Kidney (tissue), 14 donors: ENCODE results near the gene CEP120. TPM values are rescaled to one million over a fixed set of nuclear protein-coding genes. Genes with fewer than 3 reads are reported as not detected.

ENCODE experiments used
- DNase-seq, 5 donors: peaks; one replicate each; pipeline ENCODE4 v3.0.0-alpha.2; 2013 to 2020
- FAIRE-seq: peaks from 2 replicates; lab custom pipeline; 2012; peaks lifted over from hg19 to GRCh38; lab: Jason Lieb, UNC
- H3K27ac ChIP-seq, 2 donors: one replicate each; pipeline ENCODE4 v1.7.0; 2013; ENCODE audit warnings: low read depth in 2 of 2, low read length in 2 of 2, inconsistent platforms in 1 of 2
- H3K27me3 ChIP-seq: one replicate; pipeline ENCODE4 v1.7.1; 2013; ENCODE audit warnings: low read length, inconsistent platforms; ENCODE audit not compliant: control insufficient read depth, insufficient read depth
- H3K36me3 ChIP-seq, 3 donors: one replicate each; pipeline versions ENCODE4 v1.7.0 to v1.7.1; 2013; ENCODE audit warnings: low read length in 3 of 3, control low read depth in 1 of 3, inconsistent platforms in 1 of 3; ENCODE audit not compliant: insufficient read depth in 3 of 3, control insufficient read depth in 2 of 3
- H3K4me1 ChIP-seq, 3 donors: one replicate each; pipeline versions ENCODE4 v1.7.0 to v1.7.1; 2013; ENCODE audit warnings: low read length in 3 of 3, inconsistent platforms in 1 of 3, low read depth in 1 of 3; ENCODE audit not compliant: control insufficient read depth in 2 of 3, insufficient read depth in 2 of 3
- H3K4me3 ChIP-seq, 3 donors: one replicate each; pipeline versions ENCODE4 v1.7.0 to v1.8.1; 2013; ENCODE audit warnings: low read length in 3 of 3, control low read depth in 1 of 3, inconsistent platforms in 1 of 3
- H3K9ac ChIP-seq, 3 donors: one replicate each; pipeline versions ENCODE4 v1.7.0 to v1.7.1; 2013; ENCODE audit warnings: low read length in 3 of 3, control low read depth in 1 of 3, inconsistent platforms in 1 of 3
- H3K9me3 ChIP-seq, 3 donors: one replicate each; pipeline versions ENCODE4 v1.7.0 to v1.7.1; 2013; ENCODE audit warnings: low read length in 3 of 3, control low read depth in 1 of 3, inconsistent platforms in 1 of 3; ENCODE audit not compliant: control insufficient read depth in 2 of 3, insufficient read depth in 1 of 3
- intact Hi-C: fragments of 100-400 bp; cut with DNase I; formaldehyde crosslinking; loops from one replicate; pipeline ENCODE4 v1.11.1; 2022
- polyA plus RNA-seq: library from polyadenylated mRNA; stranded (reverse); fragments of 350-450 nt; fragmentation: Illumina TruSeq; extraction: RNeasy Lipid Tissue Mini Kit (QIAGEN cat#74804); gene quantifications from one replicate; pipeline ENCODE4 v1.2.3, GENCODE V29; 2014; ENCODE audit warnings: low read depth, low replicate concordance; ENCODE audit not compliant: insufficient read depth
- total RNA-seq: library from RNA; stranded (reverse); fragmentation: NEBNext Ultra II Directional; extraction: Animal tissue kit (Norgen Biotek cat#: 25700); gene quantifications from one replicate; pipeline ENCODE4 v1.2.1, GENCODE V29; 2021
- TF ChIP-seq, protein P1 (sequence below): IDR thresholded peaks from 3 replicates; pipeline ENCODE4 v1.5.1; 2012; ENCODE audit warnings: mild to moderate bottlenecking, moderate library complexity, borderline replicate concordance; ENCODE audit not compliant: insufficient read depth; ENCODE audit errors: extremely low read depth
- donor health status: control.
- donor health status: control.
- donor health status: control.
- donor health status: control.
- donor health status: control.
- donor health status: DM: yes; HTN: yes; CAD: no.
- donor health status: Normal renal cell carcinoma (clear cell type).

The CEP120 gene
- total and polyA plus RNA-seq, 2 donors from 2014 or later = 4.6 to 22.1 TPM

DNA sequence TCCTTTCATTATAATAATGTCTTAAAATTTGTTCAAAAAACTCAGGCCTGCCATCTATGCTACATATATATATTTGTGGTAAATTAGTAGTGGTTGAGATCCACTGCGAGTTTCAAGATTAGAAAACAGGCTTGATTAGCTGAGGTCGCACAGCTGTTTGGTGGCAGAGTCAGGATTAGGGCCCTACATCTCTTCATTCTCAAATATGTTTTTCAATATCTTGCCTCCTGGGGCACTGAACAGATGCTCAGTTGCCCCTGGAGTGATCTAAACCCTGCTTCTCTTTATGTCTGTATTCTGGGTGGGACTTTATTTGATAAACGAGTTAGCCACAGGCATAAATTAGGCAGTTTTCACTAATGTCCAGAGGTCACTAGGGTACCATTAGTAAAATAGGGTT lies 27.8 kb upstream of the CEP120 start:
- intact Hi-C loops = no loop called here
- FAIRE-seq = no peak

DNA sequence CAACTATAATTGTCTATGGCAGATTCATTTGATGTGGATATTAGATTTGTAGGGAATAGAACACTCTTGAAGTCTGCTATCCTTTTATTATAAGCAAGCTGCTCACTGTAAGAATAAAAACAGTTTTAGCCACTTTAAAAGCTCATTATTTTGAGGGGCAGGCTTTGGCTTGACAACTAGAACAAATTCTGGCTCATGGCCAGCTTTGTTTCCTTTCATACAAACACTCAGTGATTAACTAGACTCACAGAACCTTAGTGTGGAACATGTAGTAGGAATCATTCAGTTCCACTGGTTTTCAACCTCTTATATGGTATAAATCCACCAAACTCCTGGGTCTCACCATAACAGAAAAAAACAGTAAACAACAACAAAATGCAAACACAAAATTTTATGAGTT lies 27.4 kb upstream of the CEP120 start:
- no peak for FAIRE-seq
- H3K36me3 ChIP-seq = no peaks in the 10 kb centered on the region
- intact Hi-C loops = no loop called here

More for the DNA sequence above, 27.8 kb upstream of the CEP120 start:
- no peaks in the 10 kb centered on the region for H3K9me3 ChIP-seq
- no peak overlapping the region for H3K9ac ChIP-seq
- no peak overlapping the region for H3K27ac ChIP-seq
- H3K27me3 ChIP-seq = no peaks in the 10 kb centered on the region
- H3K4me1 ChIP-seq = no peaks in the 10 kb centered on the region
- H3K4me3 ChIP-seq = no peak overlapping the region
- no peaks in the 10 kb centered on the region for H3K36me3 ChIP-seq
- TF ChIP-seq, protein P1, sequence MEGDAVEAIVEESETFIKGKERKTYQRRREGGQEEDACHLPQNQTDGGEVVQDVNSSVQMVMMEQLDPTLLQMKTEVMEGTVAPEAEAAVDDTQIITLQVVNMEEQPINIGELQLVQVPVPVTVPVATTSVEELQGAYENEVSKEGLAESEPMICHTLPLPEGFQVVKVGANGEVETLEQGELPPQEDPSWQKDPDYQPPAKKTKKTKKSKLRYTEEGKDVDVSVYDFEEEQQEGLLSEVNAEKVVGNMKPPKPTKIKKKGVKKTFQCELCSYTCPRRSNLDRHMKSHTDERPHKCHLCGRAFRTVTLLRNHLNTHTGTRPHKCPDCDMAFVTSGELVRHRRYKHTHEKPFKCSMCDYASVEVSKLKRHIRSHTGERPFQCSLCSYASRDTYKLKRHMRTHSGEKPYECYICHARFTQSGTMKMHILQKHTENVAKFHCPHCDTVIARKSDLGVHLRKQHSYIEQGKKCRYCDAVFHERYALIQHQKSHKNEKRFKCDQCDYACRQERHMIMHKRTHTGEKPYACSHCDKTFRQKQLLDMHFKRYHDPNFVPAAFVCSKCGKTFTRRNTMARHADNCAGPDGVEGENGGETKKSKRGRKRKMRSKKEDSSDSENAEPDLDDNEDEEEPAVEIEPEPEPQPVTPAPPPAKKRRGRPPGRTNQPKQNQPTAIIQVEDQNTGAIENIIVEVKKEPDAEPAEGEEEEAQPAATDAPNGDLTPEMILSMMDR = no peak
- DNase-seq = no peak

DNA sequence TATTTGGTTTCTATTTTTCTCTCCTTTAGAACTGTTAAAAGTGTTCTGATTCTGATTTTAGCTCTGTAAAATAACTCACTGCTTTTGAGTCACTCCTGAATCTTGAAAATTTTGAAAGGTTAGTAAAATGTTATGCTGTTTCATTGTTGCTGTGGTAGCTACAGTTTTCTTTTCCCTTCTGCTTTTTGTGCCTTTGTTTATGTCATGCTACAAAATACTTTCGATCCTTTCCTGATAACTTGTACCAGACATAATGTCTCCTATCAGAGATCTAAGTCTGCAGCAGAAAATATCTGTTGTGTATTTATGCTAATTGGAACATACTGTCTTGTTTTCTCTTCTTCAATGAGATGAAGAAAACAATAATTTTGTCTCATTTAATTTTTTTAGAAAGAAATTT lies 26.9 kb upstream of the CEP120 start:
- TF ChIP-seq, protein P1 = no peak
- intact Hi-C loops = no loop called here
- Histone ChIP-seq H3K9me3 (no peaks in the 10 kb centered on the region), H3K4me3 (no peak overlapping the region), H3K27me3 (no peaks in the 10 kb centered on the region), H3K36me3 (no peaks in the 10 kb centered on the region), H3K27ac (no peak overlapping the region), H3K9ac (no peak overlapping the region), H3K4me1 (no peaks in the 10 kb centered on the region)
- no peak for DNase-seq
- no peak for FAIRE-seq

More for the DNA sequence above, 27.4 kb upstream of the CEP120 start:
- Histone ChIP-seq H3K27ac (no peak overlapping the region), H3K4me3 (no peak overlapping the region), H3K9ac (no peak overlapping the region), H3K4me1 (no peaks in the 10 kb centered on the region), H3K9me3 (no peaks in the 10 kb centered on the region), H3K27me3 (no peaks in the 10 kb centered on the region)
- TF ChIP-seq, protein P1 = no peak
- DNase-seq = peak in 3 of 5 donors; percentile 20 to 81 (median 65)

DNA sequence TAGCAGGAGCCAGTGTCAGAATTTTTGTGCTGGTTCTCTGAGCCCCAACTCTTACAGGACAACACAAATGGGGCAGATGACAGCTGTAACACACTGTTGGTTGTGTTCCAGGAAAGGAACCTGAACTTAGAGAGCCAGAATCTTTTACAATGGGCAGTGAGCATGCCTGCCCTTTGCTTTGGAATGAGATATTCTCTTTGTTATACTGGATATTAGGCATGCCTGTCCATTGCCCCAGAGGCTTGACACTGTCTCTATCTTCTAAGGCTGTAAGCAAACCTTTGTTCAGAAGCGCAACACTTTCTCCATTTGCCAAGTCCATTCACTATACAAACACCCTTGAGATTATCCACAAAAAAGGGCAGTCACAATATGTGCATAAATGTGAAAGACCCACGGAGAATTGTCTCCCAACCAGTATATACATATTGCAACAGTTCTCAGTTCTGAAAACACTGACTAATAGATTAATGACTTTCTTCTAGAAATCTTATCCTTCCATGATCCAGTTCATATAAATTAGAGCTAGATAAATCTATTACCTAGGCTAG lies 26.3 kb upstream of the CEP120 start:
- H3K27ac ChIP-seq = no peak overlapping the region
- no peak for DNase-seq
- intact Hi-C loops = no loop called here
- H3K36me3 ChIP-seq = no peaks in the 10 kb centered on the region
- FAIRE-seq = no peak
- no peaks in the 10 kb centered on the region for H3K9me3 ChIP-seq
- no peaks in the 10 kb centered on the region for H3K4me1 ChIP-seq
- H3K4me3 ChIP-seq = no peak overlapping the region
- H3K27me3 ChIP-seq = no peaks in the 10 kb centered on the region
- H3K9ac ChIP-seq = no peak overlapping the region
- TF ChIP-seq, protein P1 = no peak
